Measurements from ENCODE around the gene ASB10. TPM values are rescaled to one million over a fixed set of nuclear protein-coding genes. Genes with fewer than 3 reads are reported as not detected.

Gene ASB10
- total RNA-seq, 1 donor from 2014 or later = not detected

- H3K36me3 ChIP-seq (ENCODE audit: control insufficient read depth, insufficient read depth, low read length) = no peaks in the 10 kb centered on the region
- FAIRE-seq (no peak), DNase-seq (ENCODE audit: low read depth) (no peak)
- peaks cover 6% of the 10 kb centered on the region for H3K27me3 ChIP-seq (ENCODE audit: control insufficient read depth, insufficient read depth, low read length)
- H3K4me3 ChIP-seq (ENCODE audit: low read depth, low read length) = no peak overlapping the region
- TF ChIP-seq CTCF (IDR thresholded peaks at IDR 0.05; ENCODE audit: insufficient read depth, low read length, severe bottlenecking) = no peak
Observed at GRCh38 chr7:151152643-151153513, 34.2 kb downstream of the ASB10 start.

GRCh38 chr7:151150388-151150787 is 36.7 kb downstream of the ASB10 start:
- FAIRE-seq (no peak), DNase-seq (ENCODE audit: low read depth) (no peak)
- H3K27me3 ChIP-seq (ENCODE audit: control insufficient read depth, insufficient read depth, low read length) = peaks cover 6% of the 10 kb centered on the region
- no peaks in the 10 kb centered on the region for H3K36me3 ChIP-seq (ENCODE audit: control insufficient read depth, insufficient read depth, low read length)
- H3K4me3 ChIP-seq (ENCODE audit: low read depth, low read length) = no peak overlapping the region
- TF ChIP-seq CTCF (IDR thresholded peaks at IDR 0.05; ENCODE audit: insufficient read depth, low read length, severe bottlenecking) = no peak

GRCh38 chr7:151148319-151149259 is 38.5 kb downstream of the ASB10 start:
- Histone ChIP-seq H3K4me3 (ENCODE audit: low read depth, low read length) (no peak overlapping the region), H3K36me3 (ENCODE audit: control insufficient read depth, insufficient read depth, low read length) (peaks cover 2% of the 10 kb centered on the region), H3K27me3 (ENCODE audit: control insufficient read depth, insufficient read depth, low read length) (peaks cover 4% of the 10 kb centered on the region)
- DNase-seq (ENCODE audit: low read depth) (no peak), FAIRE-seq (no peak)
- TF ChIP-seq CTCF (IDR thresholded peaks at IDR 0.05; ENCODE audit: insufficient read depth, low read length, severe bottlenecking) = no peak

GRCh38 chr7:151146761-151147160 is 40.3 kb downstream of the ASB10 start:
- H3K27me3 ChIP-seq (ENCODE audit: control insufficient read depth, insufficient read depth, low read length) = peaks cover 4% of the 10 kb centered on the region
- TF ChIP-seq CTCF (IDR thresholded peaks at IDR 0.05; ENCODE audit: insufficient read depth, low read length, severe bottlenecking) = no peak
- H3K4me3 ChIP-seq (ENCODE audit: low read depth, low read length) = no peak overlapping the region
- peak; percentile 28 for FAIRE-seq
- DNase-seq (ENCODE audit: low read depth) = no peak
- H3K36me3 ChIP-seq (ENCODE audit: control insufficient read depth, insufficient read depth, low read length) = peaks cover 14% of the 10 kb centered on the region

GRCh38 chr7:151144387-151144786 is 42.7 kb downstream of the ASB10 start:
- H3K27me3 ChIP-seq (ENCODE audit: control insufficient read depth, insufficient read depth, low read length) = peaks cover under 1% of the 10 kb centered on the region
- TF ChIP-seq CTCF (IDR thresholded peaks at IDR 0.05; ENCODE audit: insufficient read depth, low read length, severe bottlenecking) = no peak
- no peak for DNase-seq (ENCODE audit: low read depth)
- H3K4me3 ChIP-seq (ENCODE audit: low read depth, low read length) = no peak overlapping the region
- peaks cover 28% of the 10 kb centered on the region for H3K36me3 ChIP-seq (ENCODE audit: control insufficient read depth, insufficient read depth, low read length)
- FAIRE-seq = no peak
